CD4-positive, alpha-beta T cell (primary cell): Measurements from ENCODE around the gene VAMP3. TPM values are rescaled to one million over a fixed set of nuclear protein-coding genes. Genes with fewer than 3 reads are reported as not detected.
"Not testable (repeated sequence)": the region's sequence is repeated elsewhere in the genome, so short reads cannot be mapped to it uniquely, and the experiment has no call there.

Experiments
- ATAC-seq: fragments of 200-7000 bp; cut with Tn5 transposase; one replicate; pipeline ENCODE4 v1.10.0; 2022; ENCODE audit warnings: mild to moderate bottlenecking; ENCODE audit not compliant: poor library complexity
- CTCF ChIA-PET: fragments of 350-600 bp; sonication (Branson Sonifier 250); formaldehyde crosslinking; loops from one replicate; lab custom pipeline; 2021; ENCODE audit warnings: antibody characterized with exemption, inconsistent platforms; lab: Charles Lee
- POLR2A ChIA-PET: fragments of 350-600 bp; sonication (Branson Sonifier 250); formaldehyde crosslinking; loops from one replicate; lab custom pipeline; 2021; ENCODE audit warnings: antibody characterized with exemption, inconsistent platforms; lab: Charles Lee
- DNase-seq, 14 experiments: peaks; one replicate each; pipeline ENCODE4 v3.0.0-alpha.2; 2013 to 2020; ENCODE audit warnings: mixed read lengths in 2 of 14
- H3K27ac ChIP-seq, 2 donors: one replicate each; pipeline versions ENCODE4 v1.5.1 to v1.7.0; 2013; ENCODE audit warnings: low read length in 2 of 2, low read depth in 1 of 2, mild to moderate bottlenecking in 1 of 2
- H3K27me3 ChIP-seq, 2 experiments: 1 replicate in 1 of 2; 2 replicates in 1 of 2; pipeline versions ENCODE4 v1.6.1 to v1.7.0; 2013; ENCODE audit warnings: low read length in 2 of 2, control low read depth in 1 of 2, mild to moderate bottlenecking in 1 of 2, moderate library complexity in 1 of 2; ENCODE audit not compliant: insufficient read depth in 2 of 2, control insufficient read depth in 1 of 2
- H3K36me3 ChIP-seq: one replicate; pipeline ENCODE4 v1.6.1; 2013; ENCODE audit warnings: low read length, control low read depth; ENCODE audit not compliant: insufficient read depth
- H3K4me1 ChIP-seq: one replicate; pipeline ENCODE4 v1.6.1; 2013; ENCODE audit warnings: low read length, control low read depth; ENCODE audit not compliant: insufficient read depth
- H3K4me3 ChIP-seq: one replicate; pipeline ENCODE4 v1.5.1; 2013; ENCODE audit warnings: mild to moderate bottlenecking, low read length, moderate library complexity
- H3K9me3 ChIP-seq, 2 experiments: 1 replicate in 1 of 2; 2 replicates in 1 of 2; pipeline versions ENCODE4 v1.6.1 to v1.7.0; 2013; ENCODE audit warnings: low read length in 2 of 2, mild to moderate bottlenecking in 2 of 2, control low read depth in 1 of 2, moderate library complexity in 1 of 2; ENCODE audit not compliant: control insufficient read depth in 1 of 2, insufficient read depth in 1 of 2
- H3K27ac Mint-ChIP-seq: one replicate; pipeline ENCODE4 v1.8.0; 2020; ENCODE audit warnings: mixed read lengths
- H3K27me3 Mint-ChIP-seq: one replicate; pipeline ENCODE4 v1.8.0; 2021; ENCODE audit warnings: mixed read lengths
- H3K36me3 Mint-ChIP-seq: one replicate; pipeline ENCODE4 v1.8.0; 2021; ENCODE audit warnings: low read depth, mixed read lengths
- H3K4me1 Mint-ChIP-seq: one replicate; pipeline ENCODE4 v1.8.0; 2021; ENCODE audit warnings: low read depth, mixed read lengths
- H3K4me3 Mint-ChIP-seq: one replicate; pipeline ENCODE4 v1.8.0; 2020; ENCODE audit warnings: mild to moderate bottlenecking, mixed read lengths
- H3K9me3 Mint-ChIP-seq: one replicate; pipeline ENCODE4 v1.8.0; 2020; ENCODE audit warnings: mixed read lengths
- intact Hi-C, 2 experiments: fragments of 100-400 bp; cut with DNase I in 1 of 2; cut with micrococcal nuclease in 1 of 2; formaldehyde crosslinking; loops; one replicate each; pipeline versions ENCODE4 v1.15.1 to v1.9.0; 2023 to 2025; cut with DNase I, micrococcal nuclease
- total RNA-seq, 174 experiments: library from RNA in 2 of 174; stranded (reverse) in 2 of 174; gene quantifications; one replicate each; pipeline ENCODE4 v1.2.3 and lab custom pipeline; 2021 to 2026
- TF ChIP-seq, protein P1 (sequence below): fragments of 200-600 bp; IDR thresholded peaks from one replicate; pipeline ENCODE4 v1.8.0; 2022; ENCODE audit warnings: antibody characterized with exemption, mild to moderate bottlenecking

VAMP3 gene
- total RNA-seq, 2 experiments from 2014 or later: 76.9 to 87.7 TPM

DNA sequence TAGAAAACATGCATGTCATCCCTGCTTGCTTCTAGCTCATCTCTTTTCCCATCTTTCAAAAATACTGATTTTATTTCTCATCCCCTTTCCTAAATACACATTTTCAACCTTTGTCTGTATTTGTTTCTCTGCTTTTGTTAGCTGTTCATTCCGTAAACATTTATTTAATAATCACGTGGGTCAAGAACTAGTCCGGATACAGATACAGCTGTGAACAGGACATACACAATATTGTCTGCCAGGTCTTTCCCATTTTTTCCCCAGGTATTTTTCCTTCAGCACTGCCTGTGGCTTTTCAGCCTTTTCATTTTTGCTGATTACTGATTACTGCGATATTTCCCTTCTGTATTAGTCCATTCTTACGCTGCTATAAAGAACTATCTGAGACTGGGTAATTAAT, 18.7 kb downstream of the VAMP3 start:
- Histone ChIP-seq H3K9me3 (peaks cover 10 to 13% of the 10 kb centered on the region in 2 experiments), H3K27me3 (no peaks in the 10 kb centered on the region), H3K36me3 (peaks cover 22% of the 10 kb centered on the region), H3K4me1 (peaks cover 4% of the 10 kb centered on the region), H3K27ac (no peak overlapping the region), H3K4me3 (no peak overlapping the region)
- Mint-ChIP-seq H3K27ac (no peak overlapping the region), H3K4me3 (no peak overlapping the region), H3K4me1 (peaks cover 17% of the 10 kb centered on the region), H3K27me3 (no peaks in the 10 kb centered on the region), H3K36me3 (peaks cover 78% of the 10 kb centered on the region), H3K9me3 (peaks cover 6% of the 10 kb centered on the region)
- CTCF ChIA-PET: no interaction called here
- intact Hi-C loops: loop anchor here in 1 of 2 experiments (10.0 kb wide), 3 partner anchors 165 to 1085 kb away; partner anchors contain the start of genes ENO1 and RERE
- TF ChIP-seq, protein P1, sequence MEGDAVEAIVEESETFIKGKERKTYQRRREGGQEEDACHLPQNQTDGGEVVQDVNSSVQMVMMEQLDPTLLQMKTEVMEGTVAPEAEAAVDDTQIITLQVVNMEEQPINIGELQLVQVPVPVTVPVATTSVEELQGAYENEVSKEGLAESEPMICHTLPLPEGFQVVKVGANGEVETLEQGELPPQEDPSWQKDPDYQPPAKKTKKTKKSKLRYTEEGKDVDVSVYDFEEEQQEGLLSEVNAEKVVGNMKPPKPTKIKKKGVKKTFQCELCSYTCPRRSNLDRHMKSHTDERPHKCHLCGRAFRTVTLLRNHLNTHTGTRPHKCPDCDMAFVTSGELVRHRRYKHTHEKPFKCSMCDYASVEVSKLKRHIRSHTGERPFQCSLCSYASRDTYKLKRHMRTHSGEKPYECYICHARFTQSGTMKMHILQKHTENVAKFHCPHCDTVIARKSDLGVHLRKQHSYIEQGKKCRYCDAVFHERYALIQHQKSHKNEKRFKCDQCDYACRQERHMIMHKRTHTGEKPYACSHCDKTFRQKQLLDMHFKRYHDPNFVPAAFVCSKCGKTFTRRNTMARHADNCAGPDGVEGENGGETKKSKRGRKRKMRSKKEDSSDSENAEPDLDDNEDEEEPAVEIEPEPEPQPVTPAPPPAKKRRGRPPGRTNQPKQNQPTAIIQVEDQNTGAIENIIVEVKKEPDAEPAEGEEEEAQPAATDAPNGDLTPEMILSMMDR: no peak
- DNase-seq (no peak), ATAC-seq (no peak)
- POLR2A ChIA-PET: no interaction called here

DNA sequence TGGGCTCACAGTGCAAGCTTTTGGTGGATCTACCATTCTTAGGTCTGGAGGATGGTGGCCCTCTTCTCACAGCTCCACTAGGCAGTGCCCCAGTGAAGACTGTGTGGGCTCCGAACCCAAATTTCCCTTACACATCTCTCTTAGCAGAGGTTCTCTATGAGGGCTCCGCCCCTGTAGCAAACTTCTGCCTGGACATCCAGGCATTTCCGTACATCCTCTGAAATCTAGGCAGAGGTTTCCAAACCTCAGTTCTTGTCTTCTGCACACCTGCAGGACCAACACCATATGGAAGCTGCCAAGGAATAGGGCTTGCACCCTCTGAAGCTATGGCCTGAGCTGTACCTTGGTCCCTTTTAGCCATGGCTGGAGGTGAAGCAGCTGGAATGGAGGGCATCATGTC, 19.9 kb downstream of the VAMP3 start:
- POLR2A ChIA-PET, H3K9me3 Mint-ChIP-seq, H3K4me3 ChIP-seq, ATAC-seq, DNase-seq, H3K4me1 ChIP-seq, H3K4me1 Mint-ChIP-seq, H3K27ac Mint-ChIP-seq, H3K27ac ChIP-seq, H3K27me3 ChIP-seq, H3K27me3 Mint-ChIP-seq, CTCF ChIA-PET, H3K4me3 Mint-ChIP-seq, intact Hi-C loops: not testable (repeated sequence)
- Histone ChIP-seq H3K36me3 (peaks cover 22% of the 10 kb centered on the region), H3K9me3 (peaks cover 9 to 13% of the 10 kb centered on the region in 2 experiments)
- H3K36me3 Mint-ChIP-seq: peaks cover 81% of the 10 kb centered on the region

GRCh38 chr1:7795406-7795805, 24.3 kb downstream of the VAMP3 start:
- no peaks in the 10 kb centered on the region for H3K27me3 ChIP-seq
- ChIA-PET POLR2A (no interaction called here), CTCF (no interaction called here)
- DNase-seq (no peak), ATAC-seq (no peak)
- H3K9me3 Mint-ChIP-seq: peaks cover 5% of the 10 kb centered on the region
- no peaks in the 10 kb centered on the region for H3K4me1 ChIP-seq
- intact Hi-C loops: no loop called here
- H3K27ac ChIP-seq: no peak overlapping the region
- H3K4me3 ChIP-seq: no peak overlapping the region
- peaks cover 11% of the 10 kb centered on the region for H3K36me3 ChIP-seq
- H3K4me1 Mint-ChIP-seq: no peaks in the 10 kb centered on the region
- TF ChIP-seq, protein P1: no peak
- H3K9me3 ChIP-seq: peaks cover 9 to 10% of the 10 kb centered on the region in 2 experiments
- no peak overlapping the region for H3K4me3 Mint-ChIP-seq
- H3K27me3 Mint-ChIP-seq: no peaks in the 10 kb centered on the region
- H3K36me3 Mint-ChIP-seq: peaks cover 61% of the 10 kb centered on the region
- no peak overlapping the region for H3K27ac Mint-ChIP-seq

- intact Hi-C loops: loop anchor here in 1 of 2 experiments (5.0 kb wide), 1 partner anchor 97 kb away; no protein-coding TSS in a partner anchor
- TF ChIP-seq, protein P1: no peak
- no peak overlapping the region for H3K27ac ChIP-seq
- Mint-ChIP-seq H3K27me3 (no peaks in the 10 kb centered on the region), H3K4me3 (no peak overlapping the region), H3K9me3 (no peaks in the 10 kb centered on the region), H3K27ac (no peak overlapping the region), H3K4me1 (no peaks in the 10 kb centered on the region), H3K36me3 (peaks cover 56% of the 10 kb centered on the region)
- DNase-seq (no peak), ATAC-seq (no peak)
- no peak overlapping the region for H3K4me3 ChIP-seq
- H3K9me3 ChIP-seq: no peaks in the 10 kb centered on the region
- no peaks in the 10 kb centered on the region for H3K4me1 ChIP-seq
- H3K36me3 ChIP-seq: peaks cover 19% of the 10 kb centered on the region
- no peaks in the 10 kb centered on the region for H3K27me3 ChIP-seq
- CTCF ChIA-PET: no interaction called here
- POLR2A ChIA-PET: no interaction called here
These were observed 34.4 kb downstream of the VAMP3 start for GRCh38 chr1:7805460-7805859.
